Measurements from ENCODE around the gene GLYATL1B.
"Not testable (repeated sequence)": the region's sequence is repeated elsewhere in the genome, so short reads cannot be mapped to it uniquely, and the experiment has no call there.

GRCh38 chr11:59093576-59093975 is 7.5 kb downstream of the GLYATL1B start:
- TF ChIP-seq POLR2A (IDR thresholded peaks at IDR 0.05; ENCODE audit: borderline replicate concordance, extremely low read depth, insufficient read depth, insufficient read length); ELF1 (IDR thresholded peaks at IDR 0.05; ENCODE audit: borderline replicate concordance, low read depth); JUND (IDR thresholded peaks at IDR 0.05); POLR2AphosphoS5 (IDR thresholded peaks at IDR 0.05; ENCODE audit: low read depth, low read length): not testable (repeated sequence)
- TF ChIP-seq, protein P1, sequence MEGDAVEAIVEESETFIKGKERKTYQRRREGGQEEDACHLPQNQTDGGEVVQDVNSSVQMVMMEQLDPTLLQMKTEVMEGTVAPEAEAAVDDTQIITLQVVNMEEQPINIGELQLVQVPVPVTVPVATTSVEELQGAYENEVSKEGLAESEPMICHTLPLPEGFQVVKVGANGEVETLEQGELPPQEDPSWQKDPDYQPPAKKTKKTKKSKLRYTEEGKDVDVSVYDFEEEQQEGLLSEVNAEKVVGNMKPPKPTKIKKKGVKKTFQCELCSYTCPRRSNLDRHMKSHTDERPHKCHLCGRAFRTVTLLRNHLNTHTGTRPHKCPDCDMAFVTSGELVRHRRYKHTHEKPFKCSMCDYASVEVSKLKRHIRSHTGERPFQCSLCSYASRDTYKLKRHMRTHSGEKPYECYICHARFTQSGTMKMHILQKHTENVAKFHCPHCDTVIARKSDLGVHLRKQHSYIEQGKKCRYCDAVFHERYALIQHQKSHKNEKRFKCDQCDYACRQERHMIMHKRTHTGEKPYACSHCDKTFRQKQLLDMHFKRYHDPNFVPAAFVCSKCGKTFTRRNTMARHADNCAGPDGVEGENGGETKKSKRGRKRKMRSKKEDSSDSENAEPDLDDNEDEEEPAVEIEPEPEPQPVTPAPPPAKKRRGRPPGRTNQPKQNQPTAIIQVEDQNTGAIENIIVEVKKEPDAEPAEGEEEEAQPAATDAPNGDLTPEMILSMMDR (IDR thresholded peaks at IDR 0.05 in 2 of 3, conservative IDR thresholded peaks at IDR 0.05 in 1 of 3; ENCODE audit: borderline replicate concordance in 1 of 3, insufficient read depth in 1 of 3, low read depth in 2 of 3, low read length in 2 of 3) = not testable (repeated sequence)
